Panc1 (cell line): ENCODE data around the gene CCDC192. TPM values are rescaled to one million over a fixed set of nuclear protein-coding genes. Genes with fewer than 3 reads are reported as not detected.

Experiments
- ATAC-seq: fragments of 200-7000 bp; cut with Tn5 transposase; 2 replicates; pipeline ENCODE4 v1.9.1; 2020; ENCODE audit warnings: mild to moderate bottlenecking, moderate library complexity
- BruUV-seq: library from RNA; stranded (reverse); fragments of 400-500 nt; replicated peaks from 2 replicates; lab custom pipeline; 2021; lab: Mats Ljungman, UMichigan
- CTCF ChIA-PET: fragments of 300-600 bp; sonication (Branson Sonifier 250); formaldehyde crosslinking; loops from one replicate; lab custom pipeline; 2022; ENCODE audit warnings: antibody characterized with exemption; lab: Charles Lee
- POLR2A ChIA-PET: fragments of 300-600 bp; sonication (Branson Sonifier 250); formaldehyde crosslinking; loops from one replicate; lab custom pipeline; 2022; ENCODE audit warnings: antibody characterized with exemption; lab: Charles Lee
- DNase-seq: peaks from one replicate; pipeline ENCODE4 v3.0.0-alpha.2; 2010; ENCODE audit warnings: low read depth, low spot score
- H3K27ac ChIP-seq: 2 replicates; pipeline ENCODE4 v1.5.1; 2011; ENCODE audit warnings: mild to moderate bottlenecking, low read length, inconsistent platforms
- H3K27me3 ChIP-seq: fragments of 200-500 bp; sonication (Bioruptor generic); 2 replicates; pipeline ENCODE4 v1.6.0; 2014; ENCODE audit warnings: low read length, inconsistent platforms; ENCODE audit not compliant: control insufficient read depth, insufficient read depth
- H3K36me3 ChIP-seq: fragments of 200-500 bp; sonication (Bioruptor generic); 2 replicates; pipeline ENCODE4 v1.5.1; 2014; ENCODE audit warnings: inconsistent platforms, mild to moderate bottlenecking, low read length, moderate library complexity; ENCODE audit not compliant: control insufficient read depth, insufficient read depth
- H3K4me1 ChIP-seq: 2 replicates; pipeline ENCODE4 v1.5.1; 2011; ENCODE audit warnings: inconsistent platforms, mild to moderate bottlenecking, low read length, moderate library complexity; ENCODE audit not compliant: control insufficient read depth, insufficient read depth
- H3K4me3 ChIP-seq, 2 experiments: 2 replicates each; pipeline ENCODE4 v1.5.1; 2011 to 2012; ENCODE audit warnings: low read depth in 2 of 2, low read length in 2 of 2, mild to moderate bottlenecking in 2 of 2, inconsistent platforms in 1 of 2, moderate library complexity in 1 of 2
- H3K9me3 ChIP-seq: fragments of 200-500 bp; sonication (Bioruptor generic); 2 replicates; pipeline ENCODE4 v1.5.1; 2014; ENCODE audit warnings: low read depth, mild to moderate bottlenecking, inconsistent platforms, low read length, moderate library complexity; ENCODE audit not compliant: control insufficient read depth, insufficient read depth
- POLR2AphosphoS5 ChIP-seq: IDR thresholded peaks from 2 replicates; pipeline ENCODE4 v1.6.1; 2012; ENCODE audit warnings: mild to moderate bottlenecking, low read depth, low read length, moderate library complexity
- SIN3A ChIP-seq: IDR thresholded peaks from 2 replicates; pipeline ENCODE4 v1.6.1; 2012; ENCODE audit warnings: low read depth, mild to moderate bottlenecking, low read length, moderate library complexity, borderline replicate concordance; ENCODE audit not compliant: insufficient read depth
- TCF7L2 ChIP-seq: IDR thresholded peaks from 2 replicates; pipeline ENCODE4 v1.6.1; 2011; ENCODE audit warnings: mild to moderate bottlenecking, low read depth, low read length, inconsistent platforms
- in situ Hi-C: cut with HindIII; loops from 2 replicates; pipeline ENCODE4 v1.10.0; 2016; ENCODE audit warnings: low sequenced_read_pairs, low pct_unique_long_range_greater_than_20kb
- intact Hi-C: fragments of 100-400 bp; cut with micrococcal nuclease; formaldehyde crosslinking; loops from one replicate; pipeline ENCODE4 v1.10.0; 2022; ENCODE audit not compliant: unreplicated experiment
- total RNA-seq: library from RNA; stranded (reverse); gene quantifications from one replicate; pipeline ENCODE4 v1.2.1, GENCODE V29; 2021; ENCODE audit not compliant: unreplicated experiment
- TF ChIP-seq, protein P1 (sequence below): fragments of 450-650 bp; IDR thresholded peaks from 2 replicates; pipeline ENCODE4 v1.5.1; 2017; ENCODE audit warnings: mild to moderate bottlenecking
- TF ChIP-seq, protein P2 (sequence below), 2 experiments: IDR thresholded peaks; 2 replicates each; pipeline ENCODE4 v1.6.1; 2011 to 2012; ENCODE audit warnings: low read depth in 2 of 2, control low read depth in 1 of 2, low read length in 1 of 2, mild to moderate bottlenecking in 1 of 2, moderate library complexity in 1 of 2; ENCODE audit not compliant: insufficient read depth in 1 of 2

The CCDC192 gene
- total RNA-seq, 1 experiment from 2014 or later: not detected

DNA sequence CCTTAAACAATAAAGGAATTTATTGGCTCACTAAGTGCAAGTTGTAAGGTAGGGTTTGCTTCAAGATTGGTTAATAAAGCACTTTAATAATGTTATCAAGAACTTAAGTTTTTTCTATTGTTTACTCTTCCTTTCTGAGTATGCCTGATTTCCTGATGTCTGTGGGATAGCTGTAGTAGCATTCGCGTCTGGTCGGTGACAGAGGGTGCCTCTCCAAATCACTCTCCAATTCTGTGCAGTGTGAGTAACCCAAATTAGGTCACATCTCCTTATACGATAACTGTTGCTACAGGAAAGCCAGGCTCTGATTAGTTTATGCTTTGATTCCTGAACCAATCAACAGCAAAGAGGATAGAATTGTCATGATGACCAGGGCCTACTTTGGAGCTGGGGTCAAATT lies 90.7 kb downstream of the CCDC192 start:
- no peaks in the 10 kb centered on the region for H3K27me3 ChIP-seq
- H3K4me1 ChIP-seq: no peaks in the 10 kb centered on the region
- ATAC-seq (no peak), DNase-seq (no peak)
- POLR2A ChIA-PET: no interaction called here
- H3K9me3 ChIP-seq: no peaks in the 10 kb centered on the region
- no peak overlapping the region for H3K4me3 ChIP-seq
- BruUV-seq: no TSS peak
- CTCF ChIA-PET: no interaction called here
- no peak overlapping the region for H3K27ac ChIP-seq
- in situ Hi-C loops: no loop called here
- no peaks in the 10 kb centered on the region for H3K36me3 ChIP-seq
- intact Hi-C loops: no loop called here
- TF ChIP-seq, protein P1, sequence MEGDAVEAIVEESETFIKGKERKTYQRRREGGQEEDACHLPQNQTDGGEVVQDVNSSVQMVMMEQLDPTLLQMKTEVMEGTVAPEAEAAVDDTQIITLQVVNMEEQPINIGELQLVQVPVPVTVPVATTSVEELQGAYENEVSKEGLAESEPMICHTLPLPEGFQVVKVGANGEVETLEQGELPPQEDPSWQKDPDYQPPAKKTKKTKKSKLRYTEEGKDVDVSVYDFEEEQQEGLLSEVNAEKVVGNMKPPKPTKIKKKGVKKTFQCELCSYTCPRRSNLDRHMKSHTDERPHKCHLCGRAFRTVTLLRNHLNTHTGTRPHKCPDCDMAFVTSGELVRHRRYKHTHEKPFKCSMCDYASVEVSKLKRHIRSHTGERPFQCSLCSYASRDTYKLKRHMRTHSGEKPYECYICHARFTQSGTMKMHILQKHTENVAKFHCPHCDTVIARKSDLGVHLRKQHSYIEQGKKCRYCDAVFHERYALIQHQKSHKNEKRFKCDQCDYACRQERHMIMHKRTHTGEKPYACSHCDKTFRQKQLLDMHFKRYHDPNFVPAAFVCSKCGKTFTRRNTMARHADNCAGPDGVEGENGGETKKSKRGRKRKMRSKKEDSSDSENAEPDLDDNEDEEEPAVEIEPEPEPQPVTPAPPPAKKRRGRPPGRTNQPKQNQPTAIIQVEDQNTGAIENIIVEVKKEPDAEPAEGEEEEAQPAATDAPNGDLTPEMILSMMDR: no peak

DNA sequence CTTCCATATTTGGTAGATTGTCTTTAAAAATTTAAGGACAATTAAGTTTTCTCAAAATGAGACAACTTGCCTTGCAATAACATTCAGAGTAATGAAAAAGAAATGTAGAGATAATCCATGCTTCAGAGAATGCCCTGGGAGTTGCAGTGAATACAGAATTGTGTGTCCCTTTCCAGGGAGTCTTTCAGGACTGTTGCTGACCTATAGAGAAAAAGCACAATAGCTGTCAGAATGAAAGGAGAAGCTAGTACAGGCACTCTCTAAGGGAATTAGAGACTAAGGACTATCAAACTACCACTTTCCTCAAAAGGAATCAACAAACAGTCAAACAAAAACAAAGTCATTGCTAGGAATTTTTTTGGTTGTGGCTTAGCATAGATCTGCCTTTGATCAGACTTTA lies 93.0 kb downstream of the CCDC192 start:
- intact Hi-C loops: no loop called here
- CTCF ChIA-PET: no interaction called here
- no peaks in the 10 kb centered on the region for H3K9me3 ChIP-seq
- H3K4me3 ChIP-seq: no peak overlapping the region
- H3K27me3 ChIP-seq: no peaks in the 10 kb centered on the region
- no peak for ATAC-seq
- in situ Hi-C loops: no loop called here
- no TSS peak for BruUV-seq
- H3K4me1 ChIP-seq: no peaks in the 10 kb centered on the region
- DNase-seq: no peak
- POLR2A ChIA-PET: no interaction called here
- no peak for TF ChIP-seq POLR2AphosphoS5
- TF ChIP-seq, protein P1: no peak
- TF ChIP-seq, protein P2, sequence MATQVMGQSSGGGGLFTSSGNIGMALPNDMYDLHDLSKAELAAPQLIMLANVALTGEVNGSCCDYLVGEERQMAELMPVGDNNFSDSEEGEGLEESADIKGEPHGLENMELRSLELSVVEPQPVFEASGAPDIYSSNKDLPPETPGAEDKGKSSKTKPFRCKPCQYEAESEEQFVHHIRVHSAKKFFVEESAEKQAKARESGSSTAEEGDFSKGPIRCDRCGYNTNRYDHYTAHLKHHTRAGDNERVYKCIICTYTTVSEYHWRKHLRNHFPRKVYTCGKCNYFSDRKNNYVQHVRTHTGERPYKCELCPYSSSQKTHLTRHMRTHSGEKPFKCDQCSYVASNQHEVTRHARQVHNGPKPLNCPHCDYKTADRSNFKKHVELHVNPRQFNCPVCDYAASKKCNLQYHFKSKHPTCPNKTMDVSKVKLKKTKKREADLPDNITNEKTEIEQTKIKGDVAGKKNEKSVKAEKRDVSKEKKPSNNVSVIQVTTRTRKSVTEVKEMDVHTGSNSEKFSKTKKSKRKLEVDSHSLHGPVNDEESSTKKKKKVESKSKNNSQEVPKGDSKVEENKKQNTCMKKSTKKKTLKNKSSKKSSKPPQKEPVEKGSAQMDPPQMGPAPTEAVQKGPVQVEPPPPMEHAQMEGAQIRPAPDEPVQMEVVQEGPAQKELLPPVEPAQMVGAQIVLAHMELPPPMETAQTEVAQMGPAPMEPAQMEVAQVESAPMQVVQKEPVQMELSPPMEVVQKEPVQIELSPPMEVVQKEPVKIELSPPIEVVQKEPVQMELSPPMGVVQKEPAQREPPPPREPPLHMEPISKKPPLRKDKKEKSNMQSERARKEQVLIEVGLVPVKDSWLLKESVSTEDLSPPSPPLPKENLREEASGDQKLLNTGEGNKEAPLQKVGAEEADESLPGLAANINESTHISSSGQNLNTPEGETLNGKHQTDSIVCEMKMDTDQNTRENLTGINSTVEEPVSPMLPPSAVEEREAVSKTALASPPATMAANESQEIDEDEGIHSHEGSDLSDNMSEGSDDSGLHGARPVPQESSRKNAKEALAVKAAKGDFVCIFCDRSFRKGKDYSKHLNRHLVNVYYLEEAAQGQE (IDR thresholded peaks at IDR 0.05; ENCODE audit: insufficient read depth in 1 of 2, low read depth in 2 of 2, low read length in 1 of 2): no peak
- TF ChIP-seq TCF7L2: no peak
- no peak for TF ChIP-seq SIN3A
- no peaks in the 10 kb centered on the region for H3K36me3 ChIP-seq
- no peak overlapping the region for H3K27ac ChIP-seq
